Left kidney (tissue), 2 donors: Measurements from ENCODE around the gene KIF2C. TPM values are rescaled to one million over a fixed set of nuclear protein-coding genes. Genes with fewer than 3 reads are reported as not detected.
"Not testable (repeated sequence)": the region's sequence is repeated elsewhere in the genome, so short reads cannot be mapped to it uniquely, and the experiment has no call there.

Experiments used
- DNase-seq: peaks from one replicate; pipeline ENCODE4 v3.0.0-alpha.2; 2013
- polyA plus RNA-seq: library from polyadenylated mRNA; unstranded; fragments of 120-200 nt; gene quantifications from one replicate; pipeline ENCODE4 v1.2.1, GENCODE V29; 2013; ENCODE audit not compliant: insufficient read length

KIF2C gene
- polyA plus RNA-seq, 1 donor: 38.8 TPM

DNA sequence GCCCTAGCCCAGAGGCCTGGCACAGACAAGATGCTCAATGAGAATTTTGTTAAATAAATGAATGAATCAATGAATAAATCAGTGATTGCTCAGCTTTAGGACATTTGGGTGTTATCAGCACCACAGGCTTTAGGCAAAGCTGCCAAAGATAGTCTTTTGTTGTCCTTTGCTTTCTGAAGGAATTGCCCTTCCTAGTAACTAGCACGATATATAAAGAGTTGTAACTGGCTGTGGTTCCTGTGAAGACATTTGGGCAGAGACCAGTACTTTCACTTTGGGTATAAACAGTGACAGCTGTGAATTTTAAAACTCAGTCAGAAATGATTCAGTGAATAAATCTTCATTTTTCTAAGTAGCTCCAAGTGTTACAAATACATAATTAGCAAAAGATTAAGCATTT is 22.0 kb upstream of the KIF2C start:
- no peak for DNase-seq

DNA sequence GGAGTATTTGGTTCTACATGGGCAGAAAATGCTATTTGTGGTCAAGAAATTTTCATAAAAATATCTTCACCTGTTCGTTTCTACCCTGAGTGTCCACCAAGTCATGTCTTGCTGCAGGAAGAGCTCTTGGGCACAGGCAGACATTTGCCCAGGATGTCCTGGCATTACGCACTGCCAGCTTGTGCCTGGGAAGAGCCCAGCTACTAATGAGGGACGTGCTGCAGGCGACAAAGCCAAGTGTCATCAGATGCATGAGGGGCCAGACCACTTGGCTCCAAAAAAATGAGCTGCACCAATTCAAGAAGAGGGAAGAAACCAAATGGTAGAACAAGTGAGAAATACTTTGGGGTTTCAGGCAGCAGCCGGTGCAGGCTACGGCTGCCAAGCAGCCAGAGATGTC is 21.5 kb upstream of the KIF2C start:
- DNase-seq: no peak

DNA sequence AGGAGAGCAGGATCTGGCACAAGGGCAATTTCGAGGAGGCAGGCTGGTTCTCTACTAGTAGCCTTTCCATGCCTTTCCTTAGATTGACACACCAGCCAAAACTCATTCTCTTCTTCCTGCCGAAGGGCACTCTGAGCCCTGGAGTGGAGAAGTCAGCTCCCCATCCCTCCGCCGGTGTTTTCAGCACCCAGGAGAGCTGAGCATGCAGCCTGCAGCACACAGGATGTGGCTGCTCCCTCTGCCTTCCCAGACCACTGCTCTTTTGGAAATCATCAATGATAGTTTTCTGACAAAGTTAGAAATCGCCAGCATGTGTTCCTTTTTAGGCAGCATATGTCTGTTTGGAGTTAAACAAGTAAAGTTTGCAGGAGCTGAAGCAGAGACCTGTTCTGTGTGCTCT is 20.3 kb upstream of the KIF2C start:
- DNase-seq: no peak

DNA sequence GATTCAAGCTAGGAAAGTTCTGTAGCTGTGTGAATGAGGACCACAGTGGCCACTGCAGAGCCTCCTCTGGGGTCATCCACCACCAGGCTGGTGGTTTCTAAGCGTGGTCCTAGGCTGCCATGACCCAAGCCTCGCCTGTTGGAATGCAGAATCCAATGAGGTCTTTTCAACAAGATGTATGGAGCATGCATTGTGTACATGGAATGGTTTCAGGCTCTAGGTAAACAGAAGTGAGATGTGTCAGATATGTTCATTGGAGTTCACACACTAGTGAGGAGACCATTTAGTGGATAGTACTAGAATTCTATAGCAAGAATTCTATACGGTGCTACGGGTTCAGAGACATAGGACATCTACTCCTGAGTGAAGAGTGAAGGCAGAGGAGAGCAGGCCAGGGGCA is 19.4 kb upstream of the KIF2C start:
- DNase-seq: no peak

DNA sequence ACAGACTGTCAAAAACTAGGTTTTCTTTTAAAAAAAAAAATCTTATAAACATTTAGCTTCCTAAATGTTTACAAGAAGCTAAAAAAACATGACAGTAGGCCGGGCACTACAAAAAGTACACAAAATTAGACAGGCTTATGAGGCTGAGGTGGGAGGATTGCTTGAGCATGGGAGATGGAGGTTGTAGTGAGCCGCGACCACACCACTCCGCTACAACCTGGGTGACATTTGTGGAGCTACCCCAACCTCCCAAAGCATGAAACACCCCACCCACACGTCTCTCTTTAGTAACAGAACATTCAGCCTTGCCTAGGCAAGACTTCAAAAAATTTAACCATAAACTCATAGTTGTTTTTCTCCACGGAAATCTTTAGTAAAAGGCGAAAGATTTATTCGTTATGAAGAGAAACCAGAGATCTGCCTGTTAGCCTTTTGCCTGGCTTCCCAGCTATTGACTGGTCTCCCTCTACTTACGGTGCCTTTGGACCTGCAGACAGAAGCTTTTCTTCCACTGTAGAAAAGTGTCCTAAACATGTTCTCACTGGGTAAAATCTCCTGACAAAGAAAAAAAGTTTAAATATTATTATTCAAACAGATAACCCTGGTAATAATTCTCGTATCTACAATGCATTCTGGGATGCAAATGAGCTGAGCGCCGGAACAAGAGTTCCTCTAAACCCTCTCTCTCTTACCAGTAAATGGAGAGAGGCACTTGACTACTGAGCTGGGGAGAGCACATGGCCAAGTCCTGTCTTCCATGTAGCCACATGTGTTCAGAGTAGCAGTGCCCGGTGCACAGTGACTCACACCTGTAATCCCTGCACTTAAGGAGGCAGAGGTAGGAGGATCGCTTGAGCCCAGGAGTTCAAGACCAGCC is 17.9 kb upstream of the KIF2C start:
- DNase-seq: no peak

DNA sequence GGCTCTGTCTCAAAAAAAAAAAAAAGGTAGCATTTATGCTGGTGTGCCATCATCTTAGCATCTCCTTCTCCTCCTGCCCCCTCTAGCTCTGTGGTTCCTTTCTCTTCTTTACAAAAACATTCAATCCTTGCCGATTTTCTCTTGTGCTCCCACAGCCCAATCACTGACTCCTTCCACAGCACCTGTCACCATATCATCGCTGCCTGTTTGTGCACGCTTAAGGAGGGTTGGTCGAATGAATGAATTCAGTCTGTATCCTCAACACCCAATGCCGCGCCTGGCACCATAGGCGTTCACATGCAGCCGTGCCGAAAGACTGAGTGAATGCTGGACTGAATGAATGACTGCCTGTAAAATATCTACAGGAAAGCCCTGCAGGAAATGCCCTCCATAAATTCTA is 16.6 kb upstream of the KIF2C start:
- DNase-seq: no peak

DNA sequence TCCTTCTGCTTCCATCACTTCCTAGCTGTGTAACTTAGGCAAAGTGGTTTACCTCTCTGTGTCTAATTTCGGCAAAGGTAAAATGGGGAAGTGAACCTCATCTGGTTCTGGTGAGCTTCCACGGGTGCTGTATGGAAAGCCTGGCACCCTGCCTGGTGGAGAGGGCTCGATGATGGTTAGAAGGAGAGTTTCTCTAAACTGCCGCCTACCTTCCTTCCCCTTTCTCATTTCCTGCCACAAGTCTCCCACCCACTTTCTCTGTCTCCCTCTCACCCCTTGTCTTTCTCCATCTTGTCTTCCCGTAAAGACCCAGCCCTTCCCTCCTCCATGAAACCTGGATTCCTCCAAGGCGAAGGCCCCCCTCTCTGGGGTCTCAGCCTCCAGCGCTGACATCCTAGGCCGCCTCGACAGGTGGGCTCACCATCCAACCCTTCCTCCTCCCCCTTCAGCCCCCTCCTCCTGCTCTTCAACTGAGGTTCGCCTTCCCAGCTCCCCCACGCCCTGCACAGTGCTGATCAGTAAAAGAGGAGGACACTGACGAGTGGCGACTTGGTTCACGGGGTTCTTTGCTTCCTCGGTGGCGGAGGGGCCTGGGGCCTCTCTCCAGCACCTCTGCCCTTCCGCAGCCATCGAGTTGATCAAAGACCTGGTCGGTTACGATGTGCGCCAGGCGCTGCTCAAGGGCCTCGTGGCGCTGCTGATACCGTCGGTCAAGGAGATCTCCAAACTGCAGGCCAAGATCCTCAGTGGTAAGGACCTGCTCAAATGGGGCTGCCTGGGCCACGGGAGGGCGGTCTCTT is 15.9 kb upstream of the KIF2C start:
- DNase-seq: no peak

DNA sequence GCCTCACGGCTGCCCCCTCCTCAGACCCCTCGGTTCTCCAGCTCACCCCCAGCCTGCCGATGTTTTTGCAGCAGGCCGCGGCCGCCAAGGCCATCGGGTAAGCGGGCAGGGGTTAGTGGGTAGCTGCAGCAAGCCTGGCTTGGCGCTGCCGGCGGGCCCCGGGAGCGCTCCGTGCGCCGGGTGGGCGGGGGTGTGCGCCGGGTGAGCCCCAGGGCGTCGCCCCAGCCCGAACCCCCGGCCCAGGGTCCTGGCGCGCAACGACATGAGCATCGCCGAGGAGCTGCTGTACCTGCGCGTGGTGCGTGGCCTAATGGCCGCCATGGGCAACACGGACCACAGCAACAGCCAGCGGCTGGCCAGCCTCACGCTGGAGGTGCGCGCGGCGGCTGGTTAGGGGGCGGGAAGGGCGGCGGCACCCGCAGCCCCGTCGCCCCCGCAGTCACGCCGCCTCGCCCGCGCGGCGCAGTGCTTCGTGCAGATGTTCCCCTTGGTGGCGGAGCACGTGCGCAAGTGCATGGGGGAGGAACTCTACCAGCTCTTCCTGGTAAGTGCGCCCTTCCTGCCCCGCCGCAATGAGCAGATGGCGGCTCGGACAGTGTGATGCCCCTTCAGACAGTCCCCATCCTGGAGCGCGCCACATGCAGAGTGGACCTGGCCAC is 15.2 kb upstream of the KIF2C start:
- DNase-seq: no peak

DNA sequence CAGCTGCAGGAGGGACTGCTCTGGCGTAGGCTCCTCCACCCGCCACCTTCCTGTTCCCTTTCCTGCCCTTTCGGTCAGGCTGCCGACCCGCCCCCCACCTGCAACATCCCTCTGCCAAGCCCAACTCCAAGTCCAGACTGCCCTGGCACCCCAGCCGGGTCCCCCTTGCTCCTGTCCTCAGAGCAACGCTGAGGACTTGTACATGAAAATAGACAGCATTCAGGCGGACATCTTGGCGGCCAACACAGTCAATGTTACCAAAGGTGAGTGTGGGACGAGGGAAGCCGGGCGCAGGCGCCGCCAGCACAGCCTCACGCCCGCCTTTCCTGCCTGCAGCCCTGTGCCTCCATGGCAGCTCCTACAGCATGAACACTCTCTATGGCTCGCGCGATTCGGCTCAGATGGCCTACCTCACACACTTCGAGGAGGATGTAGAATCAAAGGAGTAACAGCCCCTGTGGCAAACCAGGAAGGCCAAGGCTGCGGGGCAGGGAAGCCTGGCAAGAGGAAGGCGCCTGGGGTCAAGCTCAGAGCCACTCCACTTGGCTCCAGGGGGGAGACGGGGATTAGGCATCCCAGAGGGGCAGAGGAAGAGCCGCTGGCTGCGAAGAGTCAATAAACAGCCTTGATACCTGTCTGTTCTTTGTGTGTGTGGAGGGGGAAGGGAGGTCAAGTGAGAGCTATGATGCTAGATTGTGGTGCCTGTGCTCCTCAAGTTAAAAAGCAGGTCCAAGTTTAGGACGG is 14.5 kb upstream of the KIF2C start:
- DNase-seq: no peak

DNA sequence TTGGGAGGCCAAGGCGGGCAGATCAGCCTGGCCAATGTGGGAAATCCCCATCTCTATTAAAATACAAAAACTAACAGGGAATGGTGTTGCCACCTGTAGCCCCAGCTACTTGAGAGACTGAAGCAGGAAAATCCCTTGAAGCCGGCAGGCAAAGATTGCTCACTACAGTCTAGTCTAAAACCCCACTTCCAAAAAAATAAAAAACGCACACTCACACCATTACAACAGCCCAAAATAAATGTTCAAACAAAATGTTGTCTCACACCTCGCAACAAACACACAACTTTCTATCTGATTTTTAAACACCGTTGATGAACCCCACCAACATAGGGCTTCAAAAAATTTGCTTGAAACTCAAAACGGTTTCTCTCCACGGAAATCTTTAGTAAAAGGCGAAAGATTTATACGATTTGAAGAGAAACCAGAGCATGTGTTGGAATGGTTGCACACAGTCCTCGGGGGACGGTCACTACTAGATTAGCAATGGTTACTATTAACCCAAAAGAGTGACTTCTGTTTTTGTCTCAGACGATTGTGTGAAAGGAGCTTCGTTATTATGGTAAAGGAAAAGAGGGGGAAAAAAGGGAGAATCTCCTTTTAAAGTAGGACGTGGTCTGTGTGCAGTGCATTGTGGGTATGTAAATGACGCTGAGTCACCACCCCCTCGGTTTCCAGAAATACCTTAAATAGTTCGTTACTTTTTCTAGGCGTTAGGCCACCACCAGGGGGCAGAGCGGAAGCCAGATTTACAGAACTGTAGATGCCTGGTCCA is 8.7 kb upstream of the KIF2C start, which contains the start of gene RNU5D-1:
TSS of gene RNU5D-1 (minus strand) at position 430 of the 772 bp plus-strand sequence.
- DNase-seq: peak; percentile 97

DNA sequence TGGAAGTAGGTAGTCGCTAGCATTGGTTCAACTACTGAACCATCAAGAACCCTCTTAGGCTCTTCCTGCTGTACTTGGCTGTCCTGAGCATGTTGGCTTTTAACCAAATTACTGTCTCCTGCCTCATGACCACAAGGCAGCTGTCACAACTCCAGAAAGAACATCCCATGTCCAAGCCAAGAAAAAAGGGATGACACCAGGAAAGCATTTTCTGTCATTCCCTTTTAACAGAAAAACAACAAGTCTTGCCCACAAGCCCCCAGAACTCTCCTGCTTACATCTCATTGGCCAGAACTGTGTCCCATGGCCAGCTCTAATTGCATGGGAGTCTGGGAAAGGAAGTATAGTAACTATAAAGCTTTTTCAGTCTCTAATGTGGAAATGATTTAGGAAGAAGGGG is 6.3 kb upstream of the KIF2C start:
- DNase-seq: no peak

DNA sequence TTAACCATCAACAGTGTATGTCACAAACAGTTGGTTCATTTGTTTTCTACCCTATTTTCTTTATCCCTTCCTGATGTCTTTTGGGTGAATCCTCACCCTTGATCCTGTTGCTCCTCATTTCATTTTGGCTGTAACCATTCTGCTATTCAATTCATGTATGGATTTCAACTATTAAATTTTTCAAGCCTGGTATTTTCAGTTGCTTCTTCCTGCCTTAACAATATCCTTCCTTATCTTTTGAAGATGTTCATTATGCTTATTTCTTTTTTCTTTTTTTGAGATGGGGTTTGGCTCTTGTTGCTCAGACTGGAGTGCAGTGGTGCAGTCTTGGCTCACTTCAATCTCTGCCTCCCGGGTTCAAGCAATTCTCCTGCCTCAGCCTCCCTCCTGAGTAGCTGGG is 5.9 kb upstream of the KIF2C start:
- no peak for DNase-seq

DNA sequence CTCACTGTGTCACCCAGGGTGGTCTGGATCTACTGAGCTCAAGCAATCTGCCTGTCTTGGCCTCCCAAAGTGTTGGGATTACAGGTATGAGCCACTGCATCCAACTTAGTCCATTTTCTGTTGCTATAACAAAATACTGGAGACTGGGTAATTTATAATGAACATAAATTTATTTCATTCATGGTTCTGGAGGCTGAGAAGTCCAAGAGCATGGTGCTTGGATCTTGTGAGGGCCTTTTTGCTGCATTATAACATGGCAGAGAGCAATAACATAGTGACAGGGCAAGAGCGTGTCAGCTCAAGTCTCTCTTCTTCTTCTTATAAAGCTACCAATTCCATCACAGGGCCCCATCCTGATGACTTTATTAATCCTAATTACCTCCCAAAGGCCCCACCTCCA is 3.6 kb upstream of the KIF2C start:
- no peak for DNase-seq

DNA sequence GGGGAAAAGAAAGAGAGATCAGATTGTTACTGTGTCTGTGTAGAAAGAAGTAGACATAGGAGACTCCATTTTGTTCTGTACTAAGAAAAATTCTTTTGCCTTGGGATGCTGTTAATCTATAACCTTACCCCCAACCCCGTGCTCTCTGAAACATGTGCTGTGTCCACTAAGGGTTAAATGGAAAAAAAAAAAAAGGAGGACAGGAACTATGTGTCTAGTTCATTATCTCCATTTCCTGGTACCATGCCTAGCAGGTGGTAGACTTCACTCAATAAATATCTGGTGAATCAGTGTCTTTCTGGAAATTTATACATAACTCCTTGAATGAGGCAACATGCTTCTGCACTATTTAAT is 707 bp upstream of the KIF2C start:
- DNase-seq: not testable (repeated sequence)

DNA sequence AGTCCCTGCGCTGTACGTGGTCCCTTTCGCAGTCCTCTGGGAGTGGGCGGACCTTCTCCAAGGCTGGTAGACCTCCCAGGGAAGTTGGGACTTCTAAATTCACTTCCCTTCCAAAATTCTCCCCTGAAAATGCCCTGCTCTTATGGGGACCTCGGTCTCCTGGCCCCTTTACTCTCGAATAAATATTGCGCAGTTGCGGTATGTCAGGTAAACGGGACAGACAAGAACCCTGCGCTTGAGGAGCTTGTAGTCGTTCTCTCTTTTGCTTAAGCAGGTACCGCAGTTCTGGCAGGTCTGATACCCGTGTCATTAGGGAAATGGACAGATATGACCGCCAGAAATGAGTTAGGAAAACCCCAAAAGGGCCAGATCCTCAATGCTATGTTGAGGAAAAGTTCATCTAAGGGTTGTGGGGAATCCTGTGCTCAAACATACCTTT is 561 bp downstream of the KIF2C start:
- DNase-seq: no peak

DNA sequence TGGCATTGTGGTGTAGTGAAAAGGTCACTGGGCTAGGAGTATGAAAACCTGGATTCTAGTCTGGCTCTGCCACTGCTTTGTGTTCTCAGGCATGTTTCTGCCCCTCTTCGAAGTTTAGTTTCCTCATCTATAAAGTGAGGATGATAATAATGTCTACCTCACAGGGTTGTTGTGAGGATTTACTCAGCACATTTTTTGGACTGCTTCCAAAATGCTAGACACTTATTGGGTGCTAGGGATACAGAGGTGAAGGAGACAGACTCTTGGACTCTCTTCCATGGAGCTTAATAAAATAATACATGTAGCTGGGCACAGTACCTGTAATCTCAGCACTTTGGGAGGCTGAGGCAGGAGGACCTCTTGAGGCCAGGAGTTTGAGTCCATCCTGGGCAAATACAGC is 3.6 kb downstream of the KIF2C start:
- no peak for DNase-seq

DNA sequence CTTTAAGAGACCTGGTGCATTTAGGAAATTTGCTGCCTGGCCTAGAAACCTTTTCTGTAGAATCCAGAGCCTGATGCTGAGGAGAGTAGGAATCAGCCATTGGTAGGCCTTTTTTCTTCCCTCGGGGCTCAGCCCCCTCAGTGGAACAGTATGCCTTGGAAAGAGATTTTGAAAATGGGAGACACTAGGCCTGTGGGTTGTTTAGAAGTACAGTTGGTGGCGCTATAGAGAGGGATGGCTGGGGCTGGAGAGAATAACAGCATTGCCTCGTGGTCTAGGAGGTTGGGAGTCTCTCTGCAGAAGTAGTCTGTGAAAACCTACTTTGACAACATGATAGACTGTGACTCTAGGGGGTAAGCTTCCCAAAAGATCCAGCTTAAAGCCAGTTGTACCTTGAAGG is 8.2 kb downstream of the KIF2C start:
- no peak for DNase-seq

DNA sequence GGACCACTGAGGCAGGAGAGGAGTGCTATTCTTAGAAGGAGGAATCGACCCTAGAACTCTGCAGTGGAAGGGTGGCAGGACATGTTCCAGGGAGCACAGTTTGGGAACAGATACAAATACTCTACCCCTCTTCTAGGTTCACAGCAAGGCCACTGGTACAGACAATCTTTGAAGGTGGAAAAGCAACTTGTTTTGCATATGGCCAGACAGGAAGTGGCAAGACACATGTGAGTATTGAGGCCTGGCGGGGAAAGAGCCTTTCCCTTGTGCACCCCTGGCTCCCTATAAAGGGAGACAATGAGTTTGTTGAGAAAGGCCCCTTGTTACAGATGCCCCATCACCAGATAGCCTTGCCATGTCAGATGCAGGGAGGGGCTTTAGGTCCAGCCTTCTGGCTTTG is 17.8 kb downstream of the KIF2C start:
- DNase-seq: no peak

DNA sequence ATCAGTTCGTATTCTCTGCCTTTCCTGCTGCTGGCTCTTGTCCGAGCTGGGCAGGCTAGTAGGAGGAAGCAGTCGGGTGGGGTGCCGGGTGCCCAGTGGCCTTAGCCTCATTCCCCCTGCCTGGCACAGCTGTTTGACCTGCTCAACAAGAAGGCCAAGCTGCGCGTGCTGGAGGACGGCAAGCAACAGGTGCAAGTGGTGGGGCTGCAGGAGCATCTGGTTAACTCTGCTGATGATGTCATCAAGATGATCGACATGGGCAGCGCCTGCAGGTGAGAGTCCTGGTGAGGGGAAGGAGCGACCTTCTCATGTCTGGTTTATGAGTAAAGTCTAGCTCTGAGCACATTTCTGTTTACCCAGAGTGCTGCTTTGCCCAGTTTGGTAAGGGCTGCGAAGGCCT is 19.4 kb downstream of the KIF2C start:
- DNase-seq: no peak

DNA sequence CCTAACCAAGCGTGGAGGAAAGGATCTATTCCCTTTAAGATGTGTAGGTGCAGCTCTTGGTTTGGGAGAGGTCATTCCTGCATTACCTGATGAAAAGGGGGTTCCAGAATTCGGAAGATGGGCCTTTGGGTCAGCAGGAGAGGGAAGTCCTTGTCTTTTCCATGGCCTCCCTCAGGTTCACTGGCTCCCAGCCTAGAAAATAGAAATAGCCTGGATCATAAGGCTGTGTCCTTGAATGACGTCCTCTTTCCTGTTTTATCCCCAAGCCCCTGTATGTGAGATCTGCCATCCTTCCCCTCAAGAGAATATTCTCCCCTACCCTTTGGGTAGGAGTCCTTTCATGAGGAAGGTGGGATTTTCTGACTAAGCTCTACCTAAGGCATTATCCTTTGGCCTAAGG is 21.2 kb downstream of the KIF2C start:
- DNase-seq: no peak

DNA sequence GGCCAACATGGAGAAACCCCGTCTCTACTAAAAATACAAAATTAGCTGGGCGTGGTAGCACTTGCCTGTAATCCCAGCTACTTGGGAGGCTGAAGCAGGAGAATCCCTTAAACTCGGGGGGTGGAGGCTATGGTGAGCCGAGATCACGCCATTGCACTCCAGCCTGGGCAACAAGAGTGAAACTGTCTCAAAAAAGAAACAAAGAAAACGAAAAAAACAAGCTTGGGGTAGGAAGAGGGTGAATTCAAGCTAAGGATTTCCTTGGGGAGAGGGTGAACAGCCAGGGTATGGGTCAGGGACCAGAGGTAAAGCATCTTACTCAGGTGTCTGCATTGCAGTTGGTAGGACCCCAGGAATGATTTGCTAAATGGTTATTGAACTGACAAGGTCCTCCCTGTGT is 26.8 kb downstream of the KIF2C start:
- not testable (repeated sequence) for DNase-seq
